Renal cortex interstitium (tissue), 11 donors: Measurements from ENCODE around the gene CDH9. TPM values are rescaled to one million over a fixed set of nuclear protein-coding genes. Genes with fewer than 3 reads are reported as not detected.

ENCODE experiments used
- DNase-seq, 11 donors: peaks; one replicate each; pipeline ENCODE4 v3.0.0-alpha.2; 2013; ENCODE audit warnings: low read depth in 9 of 11, low spot score in 4 of 11; ENCODE audit errors: extremely low read depth in 1 of 11
- polyA plus RNA-seq, 3 donors: library from polyadenylated mRNA; unstranded; fragments of 120-200 nt; gene quantifications; one replicate each; pipeline ENCODE4 v1.2.1, GENCODE V29; 2013; ENCODE audit not compliant: insufficient read length in 3 of 3

CDH9 gene
- polyA plus RNA-seq, 3 donors = 9.0 to 11.9 (median 9.8) TPM

DNA sequence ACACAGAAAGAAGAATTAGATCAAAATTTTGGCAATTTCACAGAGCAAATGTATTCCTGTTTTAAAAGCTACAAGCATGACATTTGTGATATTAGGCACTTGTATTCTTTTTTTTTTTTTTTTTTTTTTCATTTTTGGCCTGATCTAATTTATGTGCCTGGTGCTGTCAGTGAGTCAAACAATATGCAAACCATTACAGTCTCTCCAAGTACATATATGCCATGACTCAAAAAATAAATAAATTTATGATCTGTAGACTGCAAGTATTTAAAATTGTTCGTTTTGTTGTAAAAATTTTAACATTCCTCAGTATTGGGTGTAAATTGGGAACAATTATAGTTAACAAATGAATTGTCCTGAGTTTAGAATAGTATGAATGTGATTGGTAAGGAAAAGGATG lies 51.4 kb downstream of the CDH9 start:
- DNase-seq = no peak

- no peak for DNase-seq
Observed at GRCh38 chr5:26981750-26982149, 56.6 kb downstream of the CDH9 start.

- DNase-seq = no peak
Observed at GRCh38 chr5:26959290-26959689, 79.1 kb downstream of the CDH9 start.

DNA sequence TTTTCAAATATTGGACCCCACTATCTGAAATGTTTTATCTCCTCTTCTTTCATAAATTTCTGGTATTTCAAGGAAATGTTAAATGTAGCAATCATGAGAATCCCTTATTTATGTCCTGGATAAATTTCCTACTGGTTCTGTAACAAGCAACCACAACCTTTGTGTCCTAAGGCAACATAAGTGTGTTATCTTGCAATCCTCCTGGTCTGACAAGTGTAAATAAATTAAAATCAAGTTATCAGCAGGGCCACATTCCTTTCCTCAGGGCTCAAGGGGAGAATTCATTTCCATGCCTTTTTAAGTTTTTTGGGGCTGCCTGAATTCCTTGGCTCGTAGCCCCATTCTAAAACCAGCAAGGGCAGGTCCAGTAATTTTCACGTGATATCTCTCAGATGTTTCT lies 83.2 kb downstream of the CDH9 start:
- DNase-seq = no peak

DNA sequence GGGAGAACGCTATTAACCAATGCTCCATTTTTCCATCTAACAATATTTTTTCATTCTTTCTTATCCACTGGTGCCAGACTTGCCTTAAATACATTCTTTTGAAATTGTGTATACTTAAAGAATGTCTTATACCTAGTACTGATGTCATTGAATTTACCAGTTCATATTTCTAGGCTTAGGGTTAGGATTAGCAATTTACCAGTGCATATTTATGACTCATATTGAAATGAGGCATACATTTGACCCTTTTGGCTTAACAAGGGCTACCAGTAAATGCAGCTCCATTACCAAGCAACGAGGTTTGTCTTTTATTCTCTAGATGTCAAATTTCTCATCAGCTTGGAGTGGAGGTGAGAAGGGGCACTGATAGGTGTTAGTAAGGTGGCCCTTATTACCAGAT lies 89.5 kb downstream of the CDH9 start:
- no peak for DNase-seq

DNA sequence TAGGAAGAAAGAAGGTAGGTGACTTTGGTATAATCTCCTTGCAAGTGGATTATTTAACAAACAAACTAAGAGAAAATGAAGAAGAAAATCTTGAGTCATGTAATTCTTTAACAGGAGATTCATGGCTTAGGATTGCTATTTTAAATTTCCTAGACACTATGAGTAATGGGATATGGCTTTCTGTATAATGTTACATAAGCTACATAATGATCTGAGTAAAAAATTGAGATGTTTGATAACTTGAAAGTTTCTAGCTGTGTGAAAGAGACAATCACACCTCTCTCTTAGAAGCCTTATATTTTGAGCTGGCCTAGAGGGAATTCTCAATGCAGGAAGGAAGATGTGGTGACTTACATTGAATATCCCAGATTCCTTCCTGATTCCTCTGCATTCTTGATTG lies 92.5 kb downstream of the CDH9 start:
- DNase-seq = no peak

- no peak for DNase-seq
Observed at GRCh38 chr5:26942481-26942880, 95.9 kb downstream of the CDH9 start.

- no peak for DNase-seq
Observed at GRCh38 chr5:26940994-26941393, 97.4 kb downstream of the CDH9 start.

DNA sequence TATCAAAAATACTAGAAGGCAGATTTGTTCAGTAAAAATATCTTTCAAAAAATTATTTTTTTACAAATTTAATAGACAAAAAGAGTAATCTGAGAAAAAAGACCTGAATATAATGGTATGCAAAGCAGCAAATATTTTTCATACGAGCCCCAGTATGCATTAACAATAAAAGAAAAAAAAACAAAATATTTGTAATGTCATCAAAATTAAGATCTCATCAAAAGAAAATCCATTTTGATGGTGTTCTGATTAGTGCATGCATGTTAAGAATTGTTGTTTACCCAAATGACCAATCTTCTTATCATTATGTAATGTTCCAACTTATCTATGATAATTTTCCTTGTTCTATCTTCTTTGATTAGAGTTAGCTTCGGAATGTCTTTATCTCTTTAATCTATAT lies 106.1 kb downstream of the CDH9 start:
- no peak for DNase-seq

- DNase-seq = no peak
Observed at GRCh38 chr5:26921439-26921838, 116.9 kb downstream of the CDH9 start.

DNA sequence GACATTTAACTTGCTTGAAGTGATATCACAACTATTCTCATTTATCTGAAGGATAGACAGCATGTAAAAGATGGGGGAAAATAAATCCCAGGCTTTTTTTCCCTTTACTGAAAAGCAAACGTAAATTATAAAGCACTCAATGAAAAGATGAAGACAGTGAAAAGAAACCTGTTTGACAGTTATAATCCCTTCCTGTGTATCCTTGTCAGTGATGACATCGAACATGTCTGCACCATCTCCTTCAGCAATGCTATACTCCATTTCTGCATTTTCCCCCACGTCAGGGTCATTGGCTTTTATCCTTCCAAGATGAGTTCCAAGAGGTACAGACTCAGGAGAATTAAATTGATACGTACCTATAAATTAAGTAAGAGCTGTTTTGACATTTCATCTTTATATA lies 134.9 kb downstream of the CDH9 start:
- no peak for DNase-seq

DNA sequence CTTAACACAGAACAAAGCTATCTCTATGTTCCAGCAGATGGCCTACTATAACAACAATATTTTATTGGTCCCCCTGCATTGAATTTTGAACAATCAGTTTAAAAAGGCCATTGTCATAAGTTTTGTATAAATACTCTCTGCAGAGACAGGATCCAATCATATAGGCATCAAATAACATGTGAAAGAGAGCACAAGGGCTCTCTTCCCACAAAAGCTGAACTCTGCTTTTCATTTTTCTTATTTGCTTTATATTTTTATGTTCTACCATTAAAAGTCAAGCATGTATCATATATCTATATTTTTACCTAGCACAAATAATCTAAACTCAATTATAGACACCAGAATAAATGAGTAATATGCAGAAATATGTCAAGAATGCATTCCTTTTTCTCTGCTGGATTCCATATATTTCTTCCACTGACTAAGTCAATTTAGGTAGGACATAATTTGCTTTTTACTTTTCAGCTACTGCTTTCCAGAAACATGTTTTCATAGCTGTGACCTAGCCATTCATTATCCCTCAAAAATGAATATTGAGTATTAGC lies 143.6 kb downstream of the CDH9 start:
- no peak for DNase-seq

DNA sequence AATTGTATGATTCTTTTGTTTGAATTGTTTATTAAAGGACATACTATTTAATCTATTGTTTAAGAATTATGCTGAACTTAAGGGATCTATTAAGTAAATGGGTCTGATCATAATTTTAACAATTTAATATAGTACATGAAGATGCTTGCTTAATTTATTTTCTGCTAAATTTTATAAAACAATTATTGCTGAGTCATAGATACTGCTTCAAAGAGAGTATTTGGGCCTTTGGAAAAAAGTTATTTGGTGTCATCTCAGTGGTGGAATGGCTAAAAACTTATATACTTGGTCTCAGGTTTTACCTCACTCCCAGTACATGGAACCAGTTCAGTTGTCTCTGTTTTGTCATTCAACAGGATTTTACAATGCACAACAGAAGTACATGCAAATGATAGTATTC lies 145.3 kb downstream of the CDH9 start:
- no peak for DNase-seq

DNA sequence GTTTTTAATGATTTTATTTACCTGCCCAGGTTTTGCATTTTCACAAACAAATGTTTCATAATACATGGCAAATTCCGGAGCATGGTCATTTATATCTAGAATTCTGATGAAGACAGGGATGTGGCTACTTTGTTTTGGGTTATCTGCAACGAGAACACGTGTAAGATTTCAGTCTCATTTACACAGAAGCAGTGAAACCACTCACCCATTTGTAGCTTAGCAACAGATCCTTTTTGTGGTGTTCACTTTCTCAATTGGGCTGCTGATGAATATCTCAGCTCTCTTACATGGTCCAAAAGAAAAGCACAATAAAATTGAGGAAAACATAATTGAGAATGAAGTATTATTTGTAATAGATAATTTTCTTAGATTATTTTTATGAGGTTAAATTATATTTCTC lies 148.6 kb downstream of the CDH9 start:
- no peak for DNase-seq

DNA sequence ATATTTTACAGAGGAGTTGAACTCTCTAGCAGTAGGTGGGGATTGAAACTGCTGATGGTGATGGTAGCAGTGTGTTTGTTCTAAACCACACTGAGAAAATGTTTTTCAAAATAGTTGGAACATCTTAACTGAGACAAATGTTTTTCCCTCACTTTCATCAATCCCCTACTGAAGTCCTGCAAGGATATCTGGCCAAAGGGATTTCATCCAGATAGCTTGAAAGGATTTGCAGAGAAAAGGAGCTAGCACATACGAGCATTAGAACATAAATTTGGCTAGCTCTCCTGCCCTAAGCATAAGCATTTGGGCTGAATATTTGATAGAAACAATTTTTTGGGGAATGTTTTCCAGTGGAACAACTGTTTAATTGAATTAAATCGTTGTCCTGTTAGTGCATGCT lies 153.9 kb downstream of the CDH9 start:
- DNase-seq = no peak

DNA sequence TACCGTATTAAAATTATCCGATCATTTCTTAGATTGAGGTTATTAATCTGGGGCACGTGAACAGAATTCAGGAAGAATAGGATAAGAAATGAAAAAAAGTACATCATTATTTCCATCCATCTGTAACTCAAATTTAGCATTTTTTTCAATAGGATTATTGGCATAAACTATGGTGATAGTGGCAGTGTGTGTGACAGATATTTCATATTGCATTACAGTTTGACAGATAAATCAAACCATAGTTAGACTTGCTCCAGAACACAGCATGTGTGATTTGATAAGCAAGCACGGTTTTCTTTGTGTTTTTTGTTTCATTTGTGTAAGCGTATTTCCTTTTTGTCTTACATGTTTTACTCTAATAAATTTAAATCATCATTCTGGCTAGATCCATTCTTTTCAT lies 155.0 kb downstream of the CDH9 start:
- DNase-seq = no peak

DNA sequence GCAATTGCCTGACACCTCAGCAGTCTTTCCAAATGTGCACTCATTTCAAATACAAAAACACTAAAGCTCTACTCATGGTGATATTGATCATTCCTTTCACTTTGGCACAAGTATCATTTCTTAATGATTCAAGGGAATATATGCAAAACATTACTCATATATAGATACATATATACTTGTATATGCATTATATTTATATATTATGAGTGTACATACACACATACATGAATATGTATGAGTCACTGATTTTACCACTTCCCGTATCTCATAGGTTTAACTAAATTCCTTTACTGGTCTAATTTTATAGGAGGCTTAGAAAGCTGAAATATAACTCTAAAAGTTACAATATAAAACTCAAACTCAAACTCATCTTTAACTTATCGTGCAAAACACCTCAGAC lies 156.5 kb downstream of the CDH9 start:
- no peak for DNase-seq

GRCh38 chr5:26877154-26877553 lies 161.2 kb downstream of the CDH9 start:
- no peak for DNase-seq

- DNase-seq = no peak
Observed at GRCh38 chr5:26872337-26872736, 166.0 kb downstream of the CDH9 start.

DNA sequence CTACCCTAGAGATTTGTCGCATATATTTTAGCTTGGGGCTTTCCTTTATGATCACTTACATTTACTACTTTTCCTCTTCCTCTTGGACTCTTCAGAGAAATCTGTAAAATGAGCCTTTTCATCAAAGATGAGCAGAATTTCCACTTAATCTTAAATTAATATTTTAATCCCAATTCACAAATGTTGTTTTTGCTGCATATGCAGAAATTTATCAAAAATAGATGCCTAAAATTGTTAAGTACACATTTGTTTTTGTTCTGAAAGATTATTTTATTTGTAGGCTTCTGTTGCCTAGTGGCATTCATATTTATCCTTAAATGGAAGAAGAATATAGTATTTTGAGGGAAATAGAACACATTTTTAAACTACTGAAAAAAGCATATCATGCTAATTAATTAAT lies 168.6 kb downstream of the CDH9 start:
- DNase-seq = no peak

DNA sequence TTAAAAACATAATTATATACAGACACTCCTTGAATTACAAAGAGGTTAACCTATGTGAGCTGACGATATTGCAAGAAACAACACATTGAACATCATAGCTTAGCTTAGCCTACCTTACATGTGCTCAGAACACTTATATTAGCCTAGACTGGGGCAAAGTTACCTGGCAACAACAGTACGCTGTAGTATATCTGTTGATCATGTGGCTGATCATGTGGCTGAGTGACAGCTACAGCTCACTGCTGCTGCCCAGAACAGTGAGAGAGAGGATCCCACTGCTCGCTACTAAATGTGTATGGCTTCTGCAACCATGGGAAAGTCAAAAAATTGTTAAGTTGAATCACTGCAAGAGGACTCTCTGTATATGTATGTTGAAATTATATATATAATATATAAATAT lies 169.9 kb downstream of the CDH9 start:
- no peak for DNase-seq

- no peak for DNase-seq
Observed at GRCh38 chr5:26864061-26864460, 174.3 kb downstream of the CDH9 start.
